Smooth muscle cell (in vitro differentiated cells): ENCODE data around the gene CRACDL. TPM values are rescaled to one million over a fixed set of nuclear protein-coding genes. Genes with fewer than 3 reads are reported as not detected.

Experiments
- DNase-seq: peaks from one replicate; lab custom pipeline; 2025; ENCODE audit not compliant: unreplicated experiment; lab: John Stamatoyannopoulos, UW
- H2AFZ ChIP-seq: fragments of 200-600 bp; sonication (generic); 2 replicates; pipeline ENCODE4 v1.6.0; 2016; ENCODE audit warnings: antibody characterized with exemption, low read depth, mild to moderate bottlenecking
- H3F3A ChIP-seq: fragments of 200-600 bp; sonication (generic); 2 replicates; pipeline ENCODE4 v1.6.0; 2017; ENCODE audit warnings: antibody characterized with exemption, low read depth
- H3K27ac ChIP-seq: fragments of 200-600 bp; sonication (generic); 2 replicates; pipeline ENCODE4 v1.5.1; 2016; ENCODE audit warnings: low read depth, mild to moderate bottlenecking
- H3K27me3 ChIP-seq: fragments of 200-600 bp; sonication (generic); 2 replicates; pipeline ENCODE4 v1.6.1; 2016; ENCODE audit warnings: low read depth, mild to moderate bottlenecking
- H3K36me3 ChIP-seq: fragments of 200-600 bp; sonication (generic); 2 replicates; pipeline ENCODE4 v1.5.1; 2016; ENCODE audit warnings: low read depth
- H3K4me1 ChIP-seq: fragments of 200-600 bp; sonication (generic); 2 replicates; pipeline ENCODE4 v1.5.1; 2016; ENCODE audit warnings: low read depth
- H3K4me2 ChIP-seq: fragments of 200-600 bp; sonication (generic); 2 replicates; pipeline ENCODE4 v1.6.0; 2016; ENCODE audit warnings: mild to moderate bottlenecking
- H3K4me3 ChIP-seq: fragments of 200-600 bp; sonication (generic); 2 replicates; pipeline ENCODE4 v1.5.1; 2016; ENCODE audit warnings: mild to moderate bottlenecking
- H3K79me2 ChIP-seq: fragments of 200-600 bp; sonication (generic); 2 replicates; pipeline ENCODE4 v1.6.0; 2016; ENCODE audit warnings: low read depth, mild to moderate bottlenecking
- H3K9ac ChIP-seq: fragments of 200-600 bp; sonication (generic); 2 replicates; pipeline ENCODE4 v1.6.0; 2016; ENCODE audit warnings: low read depth
- H3K9me3 ChIP-seq: fragments of 200-600 bp; sonication (generic); replicated peaks from 2 replicates; pipeline ENCODE4 v1.5.1; 2016; ENCODE audit warnings: low read depth
- H4K20me1 ChIP-seq: fragments of 200-600 bp; sonication (generic); 2 replicates; pipeline ENCODE4 v1.6.0; 2016; ENCODE audit warnings: low read depth
- CTCF ChIP-seq: fragments of 200-600 bp; sonication (generic); IDR thresholded peaks from 2 replicates; pipeline ENCODE4 v1.5.1; 2017; ENCODE audit warnings: borderline replicate concordance, mild to moderate bottlenecking, antibody characterized with exemption; ENCODE audit not compliant: insufficient read depth, poor library complexity, severe bottlenecking
- WGBS: methylation state at CpG from one replicate; pipeline ENCODE4 v1.1.7; 2016; ENCODE audit warnings: low lambda C conversion rate; 5-methylcytosine and 5-hydroxymethylcytosine counted together
- polyA plus RNA-seq: library from polyadenylated mRNA; unstranded; fragments of >200 nt; fragmentation: Nextera tagmentation; extraction: Ambion mirVana; gene quantifications from 2 replicates; pipeline ENCODE4 v1.2.1, GENCODE V29; 2016
- total RNA-seq: library from RNA; depleted of rRNA; stranded (reverse); fragments of >200 nt; gene quantifications from 2 replicates; pipeline ENCODE4 v1.2.3, GENCODE V29; 2014

The CRACDL gene
- total and polyA plus RNA-seq, 2 experiments from 2014 or later = 0.72 to 2.2 TPM

DNA sequence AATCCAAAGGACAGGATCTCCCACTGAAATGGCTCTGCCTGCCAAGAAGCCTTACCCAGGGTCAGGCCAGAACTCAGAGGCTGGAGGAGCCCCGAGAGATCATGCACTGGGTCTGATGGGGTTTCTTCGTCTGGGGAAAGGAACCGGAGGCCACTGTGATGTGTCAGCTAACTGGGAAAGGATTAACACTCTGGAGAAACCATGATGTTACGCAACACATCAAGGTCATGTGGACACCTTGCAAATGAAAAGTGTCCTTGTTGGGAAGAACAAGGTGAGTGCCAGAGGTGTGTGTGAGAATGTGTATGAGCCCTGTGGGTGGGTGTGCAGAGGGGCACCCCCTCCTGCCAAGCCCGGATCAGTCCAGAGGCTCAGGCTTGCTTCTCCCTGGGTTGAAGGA lies 86.9 kb downstream of the CRACDL start:
- TF ChIP-seq CTCF = no peak
- Histone ChIP-seq H3K79me2 (no peaks in the 10 kb centered on the region), H3F3A (no peaks in the 10 kb centered on the region), H3K4me2 (no peak overlapping the region), H3K9ac (no peak overlapping the region), H3K27ac (no peak overlapping the region), H3K36me3 (no peaks in the 10 kb centered on the region), H3K27me3 (peaks cover 2% of the 10 kb centered on the region), H3K4me1 (no peaks in the 10 kb centered on the region), H2AFZ (no peak overlapping the region), H3K9me3 (no peaks in the 10 kb centered on the region), H4K20me1 (no peaks in the 10 kb centered on the region), H3K4me3 (no peak overlapping the region)
- WGBS = 85% methylated on average over 5 of the region's 5 CpGs
- no peak for DNase-seq

- H3K27me3 ChIP-seq = peaks cover 2% of the 10 kb centered on the region
- H4K20me1 ChIP-seq = no peaks in the 10 kb centered on the region
- 78% methylated on average over 5 of the region's 5 CpGs for WGBS
- H3K36me3 ChIP-seq = no peaks in the 10 kb centered on the region
- H3K4me2 ChIP-seq = no peak overlapping the region
- H3K27ac ChIP-seq = no peak overlapping the region
- no peaks in the 10 kb centered on the region for H3F3A ChIP-seq
- H3K4me3 ChIP-seq = no peak overlapping the region
- H2AFZ ChIP-seq = no peak overlapping the region
- H3K79me2 ChIP-seq = no peaks in the 10 kb centered on the region
- no peak overlapping the region for H3K9ac ChIP-seq
- H3K4me1 ChIP-seq = no peaks in the 10 kb centered on the region
- H3K9me3 ChIP-seq = no peaks in the 10 kb centered on the region
- no peak for DNase-seq
- no peak for TF ChIP-seq CTCF
Measured at GRCh38 chr2:98847853-98848252, 88.2 kb downstream of the CRACDL start.

DNA sequence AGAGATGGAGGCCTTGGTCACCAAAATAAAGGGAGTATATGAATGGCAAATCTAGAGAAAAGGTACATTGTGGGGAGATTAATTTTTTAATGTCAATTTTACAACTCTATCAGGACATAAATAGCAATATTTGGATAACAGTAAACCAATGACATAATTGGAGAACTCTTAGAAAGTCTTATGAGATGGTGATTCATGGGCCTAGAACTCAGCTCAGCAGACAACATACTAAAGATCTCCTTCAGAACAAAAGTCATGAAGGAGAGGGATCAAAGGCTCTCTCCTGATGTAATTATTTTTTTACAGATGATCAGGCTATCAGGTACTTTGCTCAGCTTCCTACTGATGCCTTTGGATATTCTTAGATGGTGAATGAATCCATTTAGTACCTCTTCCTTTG lies 90.0 kb downstream of the CRACDL start:
- no peak for TF ChIP-seq CTCF
- Histone ChIP-seq H3F3A (no peaks in the 10 kb centered on the region), H3K4me2 (no peak overlapping the region), H3K4me3 (no peak overlapping the region), H3K9me3 (no peaks in the 10 kb centered on the region), H3K4me1 (no peaks in the 10 kb centered on the region), H4K20me1 (no peaks in the 10 kb centered on the region), H2AFZ (no peak overlapping the region), H3K36me3 (no peaks in the 10 kb centered on the region), H3K9ac (no peak overlapping the region), H3K27me3 (no peaks in the 10 kb centered on the region), H3K79me2 (no peaks in the 10 kb centered on the region), H3K27ac (no peak overlapping the region)
- DNase-seq = no peak

GRCh38 chr2:98842136-98842535 lies 93.9 kb downstream of the CRACDL start:
- no peak for DNase-seq
- H3F3A ChIP-seq = no peaks in the 10 kb centered on the region

More at GRCh38 chr2:98842136-98842535, 93.9 kb downstream of the CRACDL start:
- Histone ChIP-seq H2AFZ (no peak overlapping the region), H3K27me3 (no peaks in the 10 kb centered on the region), H4K20me1 (no peaks in the 10 kb centered on the region), H3K27ac (no peak overlapping the region), H3K36me3 (no peaks in the 10 kb centered on the region), H3K4me2 (no peak overlapping the region), H3K4me3 (no peak overlapping the region), H3K79me2 (no peaks in the 10 kb centered on the region), H3K9me3 (no peaks in the 10 kb centered on the region), H3K9ac (no peak overlapping the region), H3K4me1 (no peaks in the 10 kb centered on the region)
- no peak for TF ChIP-seq CTCF
- WGBS = 65% methylated on average over 3 of the region's 3 CpGs
